ENCODE measurements around the gene DPPA4.

Gene DPPA4

DNA sequence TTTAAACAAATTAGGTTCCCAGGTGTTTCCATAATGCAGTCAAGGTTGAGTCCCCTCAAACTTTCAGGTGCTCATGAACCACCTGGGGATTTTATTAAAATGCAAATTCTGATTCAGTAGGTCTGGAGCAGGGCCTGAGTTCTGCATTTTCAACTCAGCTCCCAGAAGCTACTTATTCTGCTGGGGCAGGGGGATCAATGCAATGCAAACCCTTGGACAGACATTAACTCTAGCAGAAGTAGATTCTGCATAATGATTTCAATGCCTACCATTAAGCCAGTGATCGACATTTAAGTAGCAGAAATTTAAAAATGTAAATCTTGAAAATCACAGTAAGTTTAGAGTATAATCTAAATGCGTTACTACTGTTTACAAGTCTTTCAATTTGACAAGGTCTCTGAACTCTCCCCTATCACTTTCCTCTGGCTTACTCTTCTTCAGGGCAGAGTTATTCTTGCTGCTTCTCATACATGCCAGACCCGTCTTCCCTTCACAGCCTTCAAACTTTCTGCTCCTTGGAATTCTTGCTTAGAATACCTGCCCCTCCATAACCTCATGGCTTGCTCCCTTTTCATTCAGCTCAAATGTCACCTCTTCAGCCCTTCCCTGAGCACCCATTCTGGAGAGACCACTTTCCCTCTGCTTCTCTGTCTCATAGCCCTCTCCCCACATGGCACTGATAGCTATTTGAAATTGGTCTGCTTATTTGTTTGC is 19.3 kb upstream of the DPPA4 start:
- no peaks in the 10 kb centered on the region for H3K4me1 ChIP-seq (ENCODE audit: control insufficient read depth in 1 of 2, insufficient read depth in 2 of 2, low read length in 2 of 2)
- no peak overlapping the region for H3K4me2 ChIP-seq (ENCODE audit: low read length)
- no peak overlapping the region for H3K9ac ChIP-seq (ENCODE audit: low read length)
- no peaks in the 10 kb centered on the region for H3K27me3 ChIP-seq (ENCODE audit: insufficient read depth, low read length)
- no peak overlapping the region for H2AFZ ChIP-seq (ENCODE audit: insufficient read depth, low read length, poor library complexity)
- no peak for DNase-seq
- H4K8ac ChIP-seq (ENCODE audit: low read depth, low read length): no peak overlapping the region
- no peak overlapping the region for H2AK5ac ChIP-seq (ENCODE audit: low read length)
- no peak overlapping the region for H3K4ac ChIP-seq (ENCODE audit: low read depth, low read length)
- no peaks in the 10 kb centered on the region for H3K79me1 ChIP-seq (ENCODE audit: low read length)
- no peak overlapping the region for H2BK5ac ChIP-seq (ENCODE audit: low read depth, low read length, poor library complexity)
- H4K12ac ChIP-seq (ENCODE audit: low read depth, low read length): no peak overlapping the region
- no CpG with 5 or more reads among the region's 3 CpGs for WGBS (ENCODE audit: extremely low coverage, insufficient coverage, insufficient read length)
- no peaks in the 10 kb centered on the region for H3K36me3 ChIP-seq (ENCODE audit: control insufficient read depth in 1 of 2, insufficient read depth in 2 of 2, low read length in 2 of 2)
- H3K14ac ChIP-seq (ENCODE audit: low read length): no peak overlapping the region
- H2BK120ac ChIP-seq (ENCODE audit: insufficient read depth, low read length, poor library complexity): no peak overlapping the region
- H2BK12ac ChIP-seq (ENCODE audit: low read length): no peak overlapping the region
- H3K9me3 ChIP-seq (ENCODE audit: insufficient read depth, low read depth, low read length): no peaks in the 10 kb centered on the region
- H3K4me3 ChIP-seq (ENCODE audit: low read depth, low read length): no peak overlapping the region
- no peak overlapping the region for H3K18ac ChIP-seq (ENCODE audit: low read length)
- no peak overlapping the region for H3K27ac ChIP-seq (ENCODE audit: low read depth, low read length)
- H3K79me2 ChIP-seq (ENCODE audit: control insufficient read depth, insufficient read depth, low read length, poor library complexity): no peaks in the 10 kb centered on the region
- H4K91ac ChIP-seq (ENCODE audit: low read depth, low read length): no peak overlapping the region
- H3K23ac ChIP-seq (ENCODE audit: low read length): no peak overlapping the region

DNA sequence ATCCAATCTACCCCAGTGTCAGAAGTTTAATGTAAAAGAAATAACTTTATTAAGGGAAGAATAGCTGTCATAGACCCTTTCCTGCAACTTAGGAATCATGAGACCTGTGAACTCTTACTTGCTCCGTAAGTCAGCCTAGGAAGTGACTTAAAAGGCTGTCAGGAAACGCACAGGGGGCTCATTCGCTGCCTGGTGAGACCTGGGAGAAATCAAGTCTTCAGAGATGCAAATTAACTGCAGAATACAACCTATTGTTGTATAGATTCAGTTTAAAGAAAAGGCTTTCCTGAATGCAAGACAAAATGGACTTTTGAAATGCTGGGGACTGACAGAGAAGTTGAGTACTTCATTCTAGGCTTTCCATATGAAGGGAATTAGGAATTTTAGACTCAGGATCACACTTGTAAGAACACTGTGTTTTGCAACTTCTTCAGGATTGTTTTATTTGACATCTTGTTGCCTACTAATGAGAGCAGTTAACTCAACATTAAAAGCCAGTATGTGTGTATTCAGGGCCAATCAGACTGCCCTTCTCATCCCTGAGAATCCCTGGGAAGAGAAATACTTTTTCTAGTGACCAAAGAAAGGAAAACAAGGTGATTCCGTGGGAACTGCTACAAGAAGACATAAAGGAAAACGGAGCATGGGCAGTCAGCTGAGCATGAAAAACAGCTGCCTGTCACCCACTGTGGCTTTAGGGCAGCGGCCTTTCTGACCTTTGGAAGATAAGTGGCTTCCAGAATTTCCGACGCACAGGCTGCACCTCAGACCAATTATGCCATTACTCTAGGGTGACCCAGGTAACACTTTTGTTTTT is 18.5 kb upstream of the DPPA4 start:
- WGBS (ENCODE audit: extremely low coverage, insufficient coverage, insufficient read length): no CpG with 5 or more reads among the region's 8 CpGs
- Histone ChIP-seq H3K27me3 (ENCODE audit: insufficient read depth, low read length) (no peaks in the 10 kb centered on the region), H2AK5ac (ENCODE audit: low read length) (no peak overlapping the region), H2BK5ac (ENCODE audit: low read depth, low read length, poor library complexity) (no peak overlapping the region), H3K4ac (ENCODE audit: low read depth, low read length) (no peak overlapping the region), H3K27ac (ENCODE audit: low read depth, low read length) (no peak overlapping the region), H4K91ac (ENCODE audit: low read depth, low read length) (no peak overlapping the region), H3K4me1 (ENCODE audit: control insufficient read depth in 1 of 2, insufficient read depth in 2 of 2, low read length in 2 of 2) (no peaks in the 10 kb centered on the region), H3K4me3 (ENCODE audit: low read depth, low read length) (no peak overlapping the region), H3K4me2 (ENCODE audit: low read length) (peak overlapping the region; percentile 23), H2AFZ (ENCODE audit: insufficient read depth, low read length, poor library complexity) (no peak overlapping the region), H3K14ac (ENCODE audit: low read length) (no peak overlapping the region), H4K8ac (ENCODE audit: low read depth, low read length) (no peak overlapping the region), H3K9me3 (ENCODE audit: insufficient read depth, low read depth, low read length) (no peaks in the 10 kb centered on the region), H3K79me2 (ENCODE audit: control insufficient read depth, insufficient read depth, low read length, poor library complexity) (no peaks in the 10 kb centered on the region), H2BK120ac (ENCODE audit: insufficient read depth, low read length, poor library complexity) (no peak overlapping the region), H3K23ac (ENCODE audit: low read length) (no peak overlapping the region), H3K79me1 (ENCODE audit: low read length) (no peaks in the 10 kb centered on the region), H3K36me3 (ENCODE audit: control insufficient read depth in 1 of 2, insufficient read depth in 2 of 2, low read length in 2 of 2) (no peaks in the 10 kb centered on the region), H4K12ac (ENCODE audit: low read depth, low read length) (no peak overlapping the region), H3K9ac (ENCODE audit: low read length) (no peak overlapping the region), H3K18ac (ENCODE audit: low read length) (no peak overlapping the region), H2BK12ac (ENCODE audit: low read length) (no peak overlapping the region)
- DNase-seq: no peak

DNA sequence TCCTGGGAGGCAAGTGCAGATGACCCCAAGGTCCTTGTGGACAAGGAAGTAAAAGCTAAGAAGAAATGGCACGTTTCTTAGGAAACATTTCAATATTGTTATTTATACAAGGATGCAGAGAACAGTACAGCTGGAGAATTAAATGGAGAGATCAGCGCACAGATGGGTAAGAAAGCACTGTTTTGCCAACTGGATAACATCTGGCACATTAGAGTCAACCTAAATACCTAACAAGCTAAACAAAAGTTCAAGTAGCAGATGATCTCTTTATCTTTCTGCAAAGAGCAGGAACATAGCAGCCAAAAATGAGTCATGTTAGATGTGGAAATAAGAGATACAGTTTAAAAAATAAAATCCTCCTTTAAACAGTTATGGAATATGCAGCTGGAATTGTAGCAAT is 15.7 kb upstream of the DPPA4 start:
- Histone ChIP-seq H3K79me2 (ENCODE audit: control insufficient read depth, insufficient read depth, low read length, poor library complexity) (no peaks in the 10 kb centered on the region), H2BK12ac (ENCODE audit: low read length) (no peak overlapping the region), H3K4ac (ENCODE audit: low read depth, low read length) (no peak overlapping the region), H3K27ac (ENCODE audit: low read depth, low read length) (no peak overlapping the region), H4K12ac (ENCODE audit: low read depth, low read length) (no peak overlapping the region), H3K9ac (ENCODE audit: low read length) (no peak overlapping the region), H2BK120ac (ENCODE audit: insufficient read depth, low read length, poor library complexity) (no peak overlapping the region), H3K9me3 (ENCODE audit: insufficient read depth, low read depth, low read length) (no peaks in the 10 kb centered on the region), H3K36me3 (ENCODE audit: control insufficient read depth in 1 of 2, insufficient read depth in 2 of 2, low read length in 2 of 2) (no peaks in the 10 kb centered on the region), H2AK5ac (ENCODE audit: low read length) (no peak overlapping the region), H3K4me3 (ENCODE audit: low read depth, low read length) (no peak overlapping the region), H3K27me3 (ENCODE audit: insufficient read depth, low read length) (no peaks in the 10 kb centered on the region), H3K4me1 (ENCODE audit: control insufficient read depth in 1 of 2, insufficient read depth in 2 of 2, low read length in 2 of 2) (no peaks in the 10 kb centered on the region), H4K8ac (ENCODE audit: low read depth, low read length) (no peak overlapping the region), H2AFZ (ENCODE audit: insufficient read depth, low read length, poor library complexity) (no peak overlapping the region), H3K79me1 (ENCODE audit: low read length) (no peaks in the 10 kb centered on the region), H4K91ac (ENCODE audit: low read depth, low read length) (no peak overlapping the region), H3K14ac (ENCODE audit: low read length) (no peak overlapping the region), H3K18ac (ENCODE audit: low read length) (no peak overlapping the region), H3K23ac (ENCODE audit: low read length) (no peak overlapping the region), H2BK5ac (ENCODE audit: low read depth, low read length, poor library complexity) (no peak overlapping the region), H3K4me2 (ENCODE audit: low read length) (no peak overlapping the region)
- no CpG with 5 or more reads among the region's 2 CpGs for WGBS (ENCODE audit: extremely low coverage, insufficient coverage, insufficient read length)
- peak in 1 of 2 donors; percentile 22 for DNase-seq

DNA sequence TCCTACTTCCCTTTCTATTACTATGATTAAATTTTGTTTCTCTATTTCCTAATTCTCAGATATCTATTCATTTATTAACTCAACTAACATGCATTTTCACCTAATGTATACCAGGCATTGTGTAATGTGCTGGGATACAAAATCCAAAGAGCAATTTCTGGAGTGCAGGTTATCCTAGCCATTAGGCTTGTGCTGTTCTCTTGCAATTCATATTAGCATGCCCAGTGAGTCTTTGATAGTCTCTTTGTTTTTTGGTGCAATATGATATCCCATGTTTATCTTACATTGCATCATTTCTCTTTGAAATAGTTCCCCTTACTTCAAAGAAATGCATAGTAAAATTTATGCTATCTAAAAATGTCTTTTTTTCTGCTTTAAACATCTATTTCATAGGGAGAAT is 13.9 kb upstream of the DPPA4 start:
- Histone ChIP-seq H2AK5ac (ENCODE audit: low read length) (no peak overlapping the region), H2AFZ (ENCODE audit: insufficient read depth, low read length, poor library complexity) (no peak overlapping the region), H3K23ac (ENCODE audit: low read length) (no peak overlapping the region), H3K27ac (ENCODE audit: low read depth, low read length) (no peak overlapping the region), H3K9me3 (ENCODE audit: insufficient read depth, low read depth, low read length) (no peaks in the 10 kb centered on the region), H3K4ac (ENCODE audit: low read depth, low read length) (no peak overlapping the region), H3K27me3 (ENCODE audit: insufficient read depth, low read length) (no peaks in the 10 kb centered on the region), H3K4me1 (ENCODE audit: control insufficient read depth in 1 of 2, insufficient read depth in 2 of 2, low read length in 2 of 2) (no peaks in the 10 kb centered on the region), H3K79me2 (ENCODE audit: control insufficient read depth, insufficient read depth, low read length, poor library complexity) (no peaks in the 10 kb centered on the region), H2BK12ac (ENCODE audit: low read length) (no peak overlapping the region), H3K79me1 (ENCODE audit: low read length) (no peaks in the 10 kb centered on the region), H3K9ac (ENCODE audit: low read length) (no peak overlapping the region), H3K4me3 (ENCODE audit: low read depth, low read length) (no peak overlapping the region), H4K91ac (ENCODE audit: low read depth, low read length) (no peak overlapping the region), H4K12ac (ENCODE audit: low read depth, low read length) (no peak overlapping the region), H2BK120ac (ENCODE audit: insufficient read depth, low read length, poor library complexity) (no peak overlapping the region), H3K36me3 (ENCODE audit: control insufficient read depth in 1 of 2, insufficient read depth in 2 of 2, low read length in 2 of 2) (no peaks in the 10 kb centered on the region), H3K4me2 (ENCODE audit: low read length) (no peak overlapping the region), H2BK5ac (ENCODE audit: low read depth, low read length, poor library complexity) (no peak overlapping the region), H3K14ac (ENCODE audit: low read length) (no peak overlapping the region), H4K8ac (ENCODE audit: low read depth, low read length) (no peak overlapping the region), H3K18ac (ENCODE audit: low read length) (no peak overlapping the region)
- DNase-seq: no peak
